GM19438 (cell line): Measurements from ENCODE around the gene PRSS48.
"Not testable (repeated sequence)": the region's sequence is repeated elsewhere in the genome, so short reads cannot be mapped to it uniquely, and the experiment has no call there.

Experiments
- ATAC-seq: cut with Tn5 transposase; IDR thresholded peaks from one replicate; pipeline ENCODE4 v1.9.1; 2021; ENCODE audit warnings: low read depth; ENCODE audit not compliant: unreplicated experiment

Gene PRSS48

GRCh38 chr4:151276787-151277562 is at the start of gene PRSS48:
Gene PRSS48, plus strand, starts transcription at chr4:151277161. Its CDS starts 12 bp downstream, at chr4:151277173.
- ATAC-seq: no peak

- ATAC-seq: no peak
Observed at GRCh38 chr4:151227172-151227571, 49.8 kb upstream of the PRSS48 start.

- no peak for ATAC-seq
Observed at GRCh38 chr4:151227731-151228130, 49.2 kb upstream of the PRSS48 start.

- ATAC-seq: no peak
Observed at GRCh38 chr4:151228189-151229119, 48.5 kb upstream of the PRSS48 start.

- ATAC-seq: no peak
Observed at GRCh38 chr4:151231915-151232595, 44.9 kb upstream of the PRSS48 start.

- no peak for ATAC-seq
Observed at GRCh38 chr4:151233600-151233999, 43.4 kb upstream of the PRSS48 start.

GRCh38 chr4:151235373-151235772 is 41.6 kb upstream of the PRSS48 start:
- not testable (repeated sequence) for ATAC-seq

- ATAC-seq: no peak
Observed at GRCh38 chr4:151236036-151236435, 40.9 kb upstream of the PRSS48 start.

GRCh38 chr4:151238477-151238876 is 38.5 kb upstream of the PRSS48 start:
- no peak for ATAC-seq

GRCh38 chr4:151239608-151240007 is 37.4 kb upstream of the PRSS48 start:
- no peak for ATAC-seq

GRCh38 chr4:151242305-151242704 is 34.7 kb upstream of the PRSS48 start:
- ATAC-seq: no peak

GRCh38 chr4:151246742-151247141 is 30.2 kb upstream of the PRSS48 start:
- ATAC-seq: no peak

GRCh38 chr4:151247395-151247794 is 29.6 kb upstream of the PRSS48 start:
- no peak for ATAC-seq

- ATAC-seq: no peak
Observed at GRCh38 chr4:151248519-151248918, 28.4 kb upstream of the PRSS48 start.

GRCh38 chr4:151250706-151251105 is 26.3 kb upstream of the PRSS48 start:
- no peak for ATAC-seq

GRCh38 chr4:151251603-151252304 is 25.2 kb upstream of the PRSS48 start:
- ATAC-seq: no peak

GRCh38 chr4:151255226-151255625 is 21.7 kb upstream of the PRSS48 start:
- not testable (repeated sequence) for ATAC-seq

- not testable (repeated sequence) for ATAC-seq
Observed at GRCh38 chr4:151255680-151256079, 21.3 kb upstream of the PRSS48 start.

- ATAC-seq: no peak
Observed at GRCh38 chr4:151256134-151256533, 20.8 kb upstream of the PRSS48 start.

GRCh38 chr4:151257704-151258103 is 19.3 kb upstream of the PRSS48 start:
- ATAC-seq: no peak
